IMR-90 (cell line): ENCODE measurements around the gene COPS7B. TPM values are rescaled to one million over a fixed set of nuclear protein-coding genes. Genes with fewer than 3 reads are reported as not detected.

ENCODE experiments used
- ATAC-seq: fragments of 200-7000 bp; cut with Tn5 transposase; 2 replicates; pipeline ENCODE4 v1.9.1; 2020; ENCODE audit warnings: low read depth, mild to moderate bottlenecking, moderate library complexity
- BruUV-seq: library from RNA; stranded (reverse); fragments of 400-500 nt; replicated peaks from 2 replicates; lab custom pipeline; 2021; lab: Mats Ljungman, UMichigan
- CTCF ChIA-PET: fragments of 300-600 bp; formaldehyde crosslinking; extraction: SDS; loops from one replicate; lab custom pipeline; 2021; ENCODE audit warnings: antibody characterized with exemption; lab: Yijun Ruan, JAX
- POLR2A ChIA-PET: fragments of 300-600 bp; sonication (Branson Sonifier 250); formaldehyde crosslinking; loops from one replicate; lab custom pipeline; 2022; ENCODE audit warnings: antibody characterized with exemption; ENCODE audit not compliant: unreplicated experiment; lab: Charles Lee
- DNase-seq: peaks from one replicate; pipeline ENCODE4 v3.0.0; 2013
- H2AFZ ChIP-seq: replicated peaks from 2 replicates; pipeline ENCODE3; 2013; ENCODE audit warnings: low read length, mild to moderate bottlenecking; ENCODE audit not compliant: poor library complexity
- H2AK5ac ChIP-seq: 2 replicates; pipeline ENCODE4 v1.6.1; 2013; ENCODE audit warnings: low read depth, low read length, inconsistent platforms
- H2AK9ac ChIP-seq: replicated peaks from 2 replicates; pipeline ENCODE3; 2013; ENCODE audit warnings: mild to moderate bottlenecking, low read depth, low read length, moderate library complexity; ENCODE audit not compliant: poor library complexity
- H2BK120ac ChIP-seq: 2 replicates; pipeline ENCODE4 v1.6.1; 2013; ENCODE audit warnings: low read depth, low read length, inconsistent platforms
- H2BK15ac ChIP-seq: 3 replicates; pipeline ENCODE4 v1.6.1; 2013; ENCODE audit warnings: low read depth, low read length, inconsistent platforms
- H2BK20ac ChIP-seq: 2 replicates; pipeline ENCODE4 v1.6.1; 2013; ENCODE audit warnings: low read depth, mild to moderate bottlenecking, inconsistent platforms, low read length, moderate library complexity
- H2BK5ac ChIP-seq: 2 replicates; pipeline ENCODE4 v1.6.1; 2013; ENCODE audit warnings: mild to moderate bottlenecking, low read depth, low read length, inconsistent platforms; ENCODE audit not compliant: poor library complexity, severe bottlenecking
- H3K14ac ChIP-seq: replicated peaks from 2 replicates; pipeline ENCODE4 v1.6.1; 2013; ENCODE audit warnings: low read depth, low read length, inconsistent platforms
- H3K18ac ChIP-seq: 2 replicates; pipeline ENCODE4 v1.6.1; 2013; ENCODE audit warnings: low read depth, low read length, control low read depth
- H3K23ac ChIP-seq: 2 replicates; pipeline ENCODE4 v1.6.1; 2013; ENCODE audit warnings: low read depth, low read length, inconsistent platforms
- H3K27ac ChIP-seq: 2 replicates; pipeline ENCODE4 v1.5.1; 2013; ENCODE audit warnings: mild to moderate bottlenecking, control low read depth, low read length; ENCODE audit not compliant: insufficient read depth
- H3K27me3 ChIP-seq: 2 replicates; pipeline ENCODE4 v1.6.1; 2013; ENCODE audit warnings: low read length; ENCODE audit not compliant: control insufficient read depth, insufficient read depth
- H3K36me3 ChIP-seq: 2 replicates; pipeline ENCODE4 v1.6.1; 2013; ENCODE audit warnings: low read length, mixed read lengths; ENCODE audit not compliant: control insufficient read depth, insufficient read depth
- H3K4ac ChIP-seq: 2 replicates; pipeline ENCODE4 v1.6.1; 2013; ENCODE audit warnings: low read depth, low read length, inconsistent platforms
- H3K4me1 ChIP-seq: 2 replicates; pipeline ENCODE4 v1.6.1; 2013; ENCODE audit warnings: low read length, mixed read lengths; ENCODE audit not compliant: control insufficient read depth, insufficient read depth
- H3K4me2 ChIP-seq: 2 replicates; pipeline ENCODE4 v1.6.1; 2013; ENCODE audit warnings: low read depth, mild to moderate bottlenecking, control low read depth, low read length, moderate library complexity
- H3K4me3 ChIP-seq: 2 replicates; pipeline ENCODE4 v1.5.1; 2013; ENCODE audit warnings: low read depth, mild to moderate bottlenecking, control low read depth, low read length, moderate library complexity; ENCODE audit not compliant: insufficient read depth
- H3K56ac ChIP-seq: 2 replicates; pipeline ENCODE4 v1.6.1; 2013; ENCODE audit warnings: low read length, inconsistent platforms; ENCODE audit not compliant: insufficient read depth; ENCODE audit errors: extremely low read depth
- H3K79me1 ChIP-seq, 2 experiments: 2 replicates each; pipeline ENCODE4 v1.6.1; 2013; ENCODE audit warnings: low read length in 2 of 2, inconsistent platforms in 1 of 2, low read depth in 1 of 2
- H3K9ac ChIP-seq: 2 replicates; pipeline ENCODE4 v1.6.1; 2013; ENCODE audit warnings: low read depth, low read length, control low read depth
- H3K9me1 ChIP-seq: 2 replicates; pipeline ENCODE4 v1.6.1; 2013; ENCODE audit warnings: low read length, inconsistent platforms; ENCODE audit not compliant: insufficient read depth
- H3K9me3 ChIP-seq: 2 replicates; pipeline ENCODE4 v1.6.1; 2013; ENCODE audit warnings: low read length; ENCODE audit not compliant: control insufficient read depth, insufficient read depth
- H4K20me1 ChIP-seq: 2 replicates; pipeline ENCODE4 v1.6.1; 2013; ENCODE audit warnings: low read length, inconsistent platforms; ENCODE audit not compliant: insufficient read depth
- H4K5ac ChIP-seq: 2 replicates; pipeline ENCODE4 v1.6.1; 2013; ENCODE audit warnings: mild to moderate bottlenecking, low read depth, low read length, control low read depth
- H4K8ac ChIP-seq, 2 experiments: 2 replicates each; pipeline ENCODE4 v1.6.1; 2013; ENCODE audit warnings: low read depth in 2 of 2, low read length in 2 of 2, control low read depth in 1 of 2, inconsistent platforms in 1 of 2
- H4K91ac ChIP-seq: 2 replicates; pipeline ENCODE4 v1.6.1; 2013; ENCODE audit warnings: low read depth, low read length, inconsistent platforms; ENCODE audit not compliant: insufficient read depth
- BHLHE40 ChIP-seq: fragments of 150-350 bp; IDR thresholded peaks from 2 replicates; pipeline ENCODE4 v1.6.1; 2016; ENCODE audit warnings: mild to moderate bottlenecking, low read depth, low read length
- MAFK ChIP-seq: IDR thresholded peaks from 2 replicates; pipeline ENCODE4 v1.6.1; 2012; ENCODE audit warnings: low read depth, low read length, improper control_type of control experiment
- RAD21 ChIP-seq: IDR thresholded peaks from 2 replicates; pipeline ENCODE4 v1.6.1; 2012; ENCODE audit warnings: low read length, improper control_type of control experiment
- RFX5 ChIP-seq: IDR thresholded peaks from 2 replicates; pipeline ENCODE4 v1.8.0; 2012; ENCODE audit warnings: low read depth, mild to moderate bottlenecking, low read length, moderate library complexity
- SMC3 ChIP-seq: fragments of 150-350 bp; IDR thresholded peaks from 2 replicates; pipeline ENCODE4 v1.6.1; 2016; ENCODE audit warnings: low read depth, mild to moderate bottlenecking, antibody characterized with exemption, low read length, moderate library complexity
- WGBS, 2 experiments: methylation state at CpG; one replicate each; pipeline versions ENCODE4 v1.1.5 to v1.1.7; 2013; ENCODE audit warnings: missing lambda C conversion rate in 2 of 2; ENCODE audit not compliant: insufficient read length in 1 of 2; ENCODE audit errors: extremely low coverage in 2 of 2; 5-methylcytosine and 5-hydroxymethylcytosine counted together
- dilution Hi-C: fragments of 300-500 bp; cut with HindIII; formaldehyde crosslinking; loops from one replicate; pipeline ENCODE4 v1.14.3; 2018; ENCODE audit warnings: low sequenced_read_pairs; ENCODE audit not compliant: unreplicated experiment
- in situ Hi-C: fragments of 300-500 bp; cut with MboI; formaldehyde crosslinking; loops from 3 replicates; pipeline ENCODE4 v1.14.3; 2019; ENCODE audit warnings: low sequenced_read_pairs, inconsistent platforms, mixed read lengths
- intact Hi-C: fragments of 100-400 bp; cut with micrococcal nuclease; formaldehyde crosslinking; loops from 2 replicates; pipeline ENCODE4 v1.10.0; 2022
- polyA plus RNA-seq, 3 experiments: library from polyadenylated mRNA; depleted of rRNA; stranded (reverse); fragments of >200 nt; gene quantifications; 2 replicates each; pipeline ENCODE4 v1.2.3, GENCODE V29; 2012; ENCODE audit warnings: low replicate concordance in 1 of 3
- total RNA-seq: library from RNA; depleted of rRNA; stranded (reverse); fragments of >200 nt; gene quantifications from 2 replicates; pipeline ENCODE4 v1.2.3, GENCODE V29; 2012
- TF ChIP-seq, protein P1 (sequence below): conservative IDR thresholded peaks from 2 replicates; pipeline ENCODE4 v1.5.1; 2012; ENCODE audit warnings: mild to moderate bottlenecking, low read depth, low read length, improper control_type of control experiment
- TF ChIP-seq, protein P2 (sequence below): fragments of 150-350 bp; IDR thresholded peaks from 2 replicates; pipeline ENCODE4 v1.6.1; 2016; ENCODE audit warnings: low read depth, mild to moderate bottlenecking, low read length, moderate library complexity, borderline replicate concordance

COPS7B gene
- total and polyA plus RNA-seq, 2 of the 4 experiments (the other 2 are of a cell fraction), result 23.1 to 54.1 TPM

DNA sequence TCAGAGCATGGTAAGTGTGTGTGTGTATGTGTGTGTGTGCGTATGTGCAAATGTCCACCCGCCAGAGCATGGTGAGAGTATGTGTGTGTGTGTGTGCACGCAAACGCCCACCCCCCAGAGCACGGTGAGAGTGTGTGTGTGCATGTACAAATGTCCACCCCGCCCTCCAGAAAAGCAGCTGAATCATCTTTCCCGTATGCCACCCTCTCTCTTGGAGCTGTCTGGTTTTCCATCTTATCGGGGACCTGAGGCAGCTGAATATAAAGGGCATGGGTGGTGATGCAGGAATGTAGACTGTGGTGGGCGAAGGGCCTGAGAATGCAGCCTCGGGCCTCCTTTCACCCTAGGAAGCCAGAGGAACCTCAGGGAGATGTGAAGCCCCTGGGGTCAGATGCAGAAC lies 66.9 kb downstream of the COPS7B start:
- no peak for DNase-seq
- H3K36me3 ChIP-seq, result no peaks in the 10 kb centered on the region
- TF ChIP-seq BHLHE40 (no peak), MAFK (no peak), RFX5 (no peak), RAD21 (no peak), SMC3 (no peak)
- TF ChIP-seq, protein P1, sequence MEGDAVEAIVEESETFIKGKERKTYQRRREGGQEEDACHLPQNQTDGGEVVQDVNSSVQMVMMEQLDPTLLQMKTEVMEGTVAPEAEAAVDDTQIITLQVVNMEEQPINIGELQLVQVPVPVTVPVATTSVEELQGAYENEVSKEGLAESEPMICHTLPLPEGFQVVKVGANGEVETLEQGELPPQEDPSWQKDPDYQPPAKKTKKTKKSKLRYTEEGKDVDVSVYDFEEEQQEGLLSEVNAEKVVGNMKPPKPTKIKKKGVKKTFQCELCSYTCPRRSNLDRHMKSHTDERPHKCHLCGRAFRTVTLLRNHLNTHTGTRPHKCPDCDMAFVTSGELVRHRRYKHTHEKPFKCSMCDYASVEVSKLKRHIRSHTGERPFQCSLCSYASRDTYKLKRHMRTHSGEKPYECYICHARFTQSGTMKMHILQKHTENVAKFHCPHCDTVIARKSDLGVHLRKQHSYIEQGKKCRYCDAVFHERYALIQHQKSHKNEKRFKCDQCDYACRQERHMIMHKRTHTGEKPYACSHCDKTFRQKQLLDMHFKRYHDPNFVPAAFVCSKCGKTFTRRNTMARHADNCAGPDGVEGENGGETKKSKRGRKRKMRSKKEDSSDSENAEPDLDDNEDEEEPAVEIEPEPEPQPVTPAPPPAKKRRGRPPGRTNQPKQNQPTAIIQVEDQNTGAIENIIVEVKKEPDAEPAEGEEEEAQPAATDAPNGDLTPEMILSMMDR, result no peak
- TF ChIP-seq, protein P2, sequence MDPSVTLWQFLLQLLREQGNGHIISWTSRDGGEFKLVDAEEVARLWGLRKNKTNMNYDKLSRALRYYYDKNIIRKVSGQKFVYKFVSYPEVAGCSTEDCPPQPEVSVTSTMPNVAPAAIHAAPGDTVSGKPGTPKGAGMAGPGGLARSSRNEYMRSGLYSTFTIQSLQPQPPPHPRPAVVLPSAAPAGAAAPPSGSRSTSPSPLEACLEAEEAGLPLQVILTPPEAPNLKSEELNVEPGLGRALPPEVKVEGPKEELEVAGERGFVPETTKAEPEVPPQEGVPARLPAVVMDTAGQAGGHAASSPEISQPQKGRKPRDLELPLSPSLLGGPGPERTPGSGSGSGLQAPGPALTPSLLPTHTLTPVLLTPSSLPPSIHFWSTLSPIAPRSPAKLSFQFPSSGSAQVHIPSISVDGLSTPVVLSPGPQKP, result no peak
- no peak overlapping the region for H3K18ac ChIP-seq
- no peak overlapping the region for H2AK5ac ChIP-seq
- H3K9me3 ChIP-seq, result no peaks in the 10 kb centered on the region
- no peak overlapping the region for H2BK20ac ChIP-seq
- H3K4ac ChIP-seq, result no peak overlapping the region
- H3K4me1 ChIP-seq, result no peaks in the 10 kb centered on the region
- no peak overlapping the region for H2BK5ac ChIP-seq
- no peaks in the 10 kb centered on the region for H3K79me1 ChIP-seq
- ATAC-seq, result no peak
- peaks cover 13% of the 10 kb centered on the region for H3K27me3 ChIP-seq
- no peak overlapping the region for H3K56ac ChIP-seq
- intact Hi-C loops (loop anchor here (5.0 kb wide), 1 partner anchor 51 kb away; no protein-coding TSS in a partner anchor), dilution Hi-C loops (no loop called here), in situ Hi-C loops (no loop called here)
- H3K14ac ChIP-seq, result no peak overlapping the region
- ChIA-PET POLR2A (no interaction called here), CTCF (interaction anchor here (1.0 kb wide), 1 partner anchor 46 kb away, joined by 4 read pairs; no protein-coding TSS in a partner anchor)
- H3K4me2 ChIP-seq, result no peak overlapping the region
- no peak overlapping the region for H4K91ac ChIP-seq
- no peak overlapping the region for H2BK15ac ChIP-seq
- H3K9ac ChIP-seq, result no peak overlapping the region
- H2AFZ ChIP-seq, result no peak overlapping the region
- no peaks in the 10 kb centered on the region for H4K20me1 ChIP-seq
- no peak overlapping the region for H3K4me3 ChIP-seq
- whole genome bisulfite sequencing, 2 experiments, result 40% methylated on average over 1 of the region's 10 CpGs; no CpG with 5 or more reads in 1 of the 2 experiments
- no peak overlapping the region for H4K5ac ChIP-seq
- no peak overlapping the region for H2BK120ac ChIP-seq
- no peaks in the 10 kb centered on the region for H3K9me1 ChIP-seq
- H3K27ac ChIP-seq, result no peak overlapping the region
- no peak overlapping the region for H2AK9ac ChIP-seq
- BruUV-seq, result no TSS peak
- H4K8ac ChIP-seq, result no peak overlapping the region
- H3K23ac ChIP-seq, result no peak overlapping the region
